Mesodermal cell (in vitro differentiated cells): Measurements from ENCODE around the gene NMT1.

Source experiments
- H3K27ac ChIP-seq: 2 replicates; pipeline ENCODE4 v1.7.0; 2013; ENCODE audit warnings: mild to moderate bottlenecking, low read depth, low read length, moderate library complexity; ENCODE audit not compliant: severe bottlenecking
- H3K36me3 ChIP-seq: 2 replicates; pipeline ENCODE4 v1.7.1; 2013; ENCODE audit warnings: mild to moderate bottlenecking, low read length, moderate library complexity; ENCODE audit not compliant: control insufficient read depth, insufficient read depth
- H3K4me1 ChIP-seq: one replicate; pipeline ENCODE4 v1.7.1; 2013; ENCODE audit warnings: mild to moderate bottlenecking, low read length; ENCODE audit not compliant: insufficient read depth, control insufficient read depth, poor library complexity, severe bottlenecking
- H3K4me3 ChIP-seq: 2 replicates; pipeline ENCODE4 v1.7.0; 2013; ENCODE audit warnings: low read length, control low read depth, mild to moderate bottlenecking; ENCODE audit not compliant: insufficient read depth, poor library complexity, severe bottlenecking; ENCODE audit errors: extremely low read depth
- H3K9me3 ChIP-seq: 2 replicates; pipeline ENCODE4 v1.7.1; 2013; ENCODE audit warnings: mild to moderate bottlenecking, low read length, moderate library complexity; ENCODE audit not compliant: control insufficient read depth
- WGBS, 2 experiments: methylation state at CpG; one replicate each; pipeline ENCODE4 v1.1.5; 2013; ENCODE audit warnings: missing lambda C conversion rate in 2 of 2; ENCODE audit not compliant: insufficient coverage in 2 of 2; 5-methylcytosine and 5-hydroxymethylcytosine counted together

NMT1 gene

GRCh38 chr17:45096926-45097325, 35.8 kb downstream of the NMT1 start:
- Histone ChIP-seq H3K36me3 (peaks cover 82% of the 10 kb centered on the region), H3K4me1 (peaks cover 20% of the 10 kb centered on the region), H3K27ac (no peak overlapping the region), H3K4me3 (no peak overlapping the region), H3K9me3 (peaks cover 3% of the 10 kb centered on the region)
- 94 to 100% methylated on average over 4 to 6 of the region's 11 CpGs for WGBS, 2 experiments

GRCh38 chr17:45098081-45098868, 37.2 kb downstream of the NMT1 start:
- H3K4me1 ChIP-seq: peaks cover 9% of the 10 kb centered on the region
- no peak overlapping the region for H3K4me3 ChIP-seq
- no peak overlapping the region for H3K27ac ChIP-seq
- 94 to 99% methylated on average over 7 to 13 of the region's 13 CpGs for WGBS, 2 experiments
- no peaks in the 10 kb centered on the region for H3K9me3 ChIP-seq
- peaks cover 88% of the 10 kb centered on the region for H3K36me3 ChIP-seq

- H3K4me1 ChIP-seq: peaks cover under 1% of the 10 kb centered on the region
- H3K4me3 ChIP-seq: no peak overlapping the region
- no peak overlapping the region for H3K27ac ChIP-seq
- H3K9me3 ChIP-seq: no peaks in the 10 kb centered on the region
- H3K36me3 ChIP-seq: peaks cover 88% of the 10 kb centered on the region
- 59 to 61% methylated on average over 9 of the region's 9 CpGs for WGBS, 2 experiments
Observed at GRCh38 chr17:45098869-45099616, 37.9 kb downstream of the NMT1 start.

GRCh38 chr17:45101546-45101882, 40.4 kb downstream of the NMT1 start:
- no peak overlapping the region for H3K4me3 ChIP-seq
- H3K36me3 ChIP-seq: peaks cover 87% of the 10 kb centered on the region
- H3K9me3 ChIP-seq: no peaks in the 10 kb centered on the region
- 93 to 98% methylated on average over 7 to 9 of the region's 9 CpGs for WGBS, 2 experiments
- peak overlapping the region; percentile 73 for H3K27ac ChIP-seq
- H3K4me1 ChIP-seq: no peaks in the 10 kb centered on the region

GRCh38 chr17:45101883-45102811, 41.0 kb downstream of the NMT1 start:
- Histone ChIP-seq H3K4me3 (no peak overlapping the region), H3K4me1 (no peaks in the 10 kb centered on the region), H3K36me3 (peaks cover 87% of the 10 kb centered on the region), H3K9me3 (no peaks in the 10 kb centered on the region), H3K27ac (peak overlapping the region; percentile 73)
- WGBS, 2 experiments: 95 to 96% methylated on average over 12 of the region's 12 CpGs

- WGBS, 2 experiments: 97 to 98% methylated on average over 6 to 9 of the region's 9 CpGs
- H3K27ac ChIP-seq: no peak overlapping the region
- no peak overlapping the region for H3K4me3 ChIP-seq
- H3K36me3 ChIP-seq: peaks cover 87% of the 10 kb centered on the region
- H3K4me1 ChIP-seq: no peaks in the 10 kb centered on the region
- no peaks in the 10 kb centered on the region for H3K9me3 ChIP-seq
Observed at GRCh38 chr17:45102856-45103255, 41.7 kb downstream of the NMT1 start.

- 93% methylated on average over 7 to 8 of the region's 9 CpGs for WGBS, 2 experiments
Observed at GRCh38 chr17:45103269-45103795, 42.2 kb downstream of the NMT1 start.

GRCh38 chr17:45104029-45104428, 42.9 kb downstream of the NMT1 start:
- H3K27ac ChIP-seq: no peak overlapping the region

More at GRCh38 chr17:45103269-45103795, 42.2 kb downstream of the NMT1 start:
- Histone ChIP-seq H3K4me1 (no peaks in the 10 kb centered on the region), H3K4me3 (no peak overlapping the region), H3K9me3 (no peaks in the 10 kb centered on the region), H3K27ac (no peak overlapping the region), H3K36me3 (peaks cover 87% of the 10 kb centered on the region)

GRCh38 chr17:45104497-45104896, 43.4 kb downstream of the NMT1 start:
- Histone ChIP-seq H3K4me3 (no peak overlapping the region), H3K36me3 (peaks cover 89% of the 10 kb centered on the region), H3K9me3 (no peaks in the 10 kb centered on the region), H3K27ac (no peak overlapping the region), H3K4me1 (no peaks in the 10 kb centered on the region)
- 95 to 97% methylated on average over 3 to 6 of the region's 6 CpGs for WGBS, 2 experiments

More at GRCh38 chr17:45104029-45104428, 42.9 kb downstream of the NMT1 start:
- 96 to 100% methylated on average over 8 of the region's 8 CpGs for WGBS, 2 experiments
- Histone ChIP-seq H3K4me3 (no peak overlapping the region), H3K4me1 (no peaks in the 10 kb centered on the region), H3K9me3 (no peaks in the 10 kb centered on the region), H3K36me3 (peaks cover 87% of the 10 kb centered on the region)

GRCh38 chr17:45104907-45105624, 43.9 kb downstream of the NMT1 start:
- Histone ChIP-seq H3K4me1 (no peaks in the 10 kb centered on the region), H3K4me3 (no peak overlapping the region), H3K9me3 (no peaks in the 10 kb centered on the region), H3K36me3 (peaks cover 83% of the 10 kb centered on the region), H3K27ac (no peak overlapping the region)
- 95% methylated on average over 11 to 15 of the region's 17 CpGs for WGBS, 2 experiments
